Hippocampal formation (tissue), 2 donors: ENCODE results near the gene MRNIP.
"Not testable (repeated sequence)": the region's sequence is repeated elsewhere in the genome, so short reads cannot be mapped to it uniquely, and the experiment has no call there.

ENCODE experiments used
- DNase-seq, 2 donors: peaks; one replicate each; lab custom pipeline; 2025; lab: John Stamatoyannopoulos, UW

MRNIP gene

DNA sequence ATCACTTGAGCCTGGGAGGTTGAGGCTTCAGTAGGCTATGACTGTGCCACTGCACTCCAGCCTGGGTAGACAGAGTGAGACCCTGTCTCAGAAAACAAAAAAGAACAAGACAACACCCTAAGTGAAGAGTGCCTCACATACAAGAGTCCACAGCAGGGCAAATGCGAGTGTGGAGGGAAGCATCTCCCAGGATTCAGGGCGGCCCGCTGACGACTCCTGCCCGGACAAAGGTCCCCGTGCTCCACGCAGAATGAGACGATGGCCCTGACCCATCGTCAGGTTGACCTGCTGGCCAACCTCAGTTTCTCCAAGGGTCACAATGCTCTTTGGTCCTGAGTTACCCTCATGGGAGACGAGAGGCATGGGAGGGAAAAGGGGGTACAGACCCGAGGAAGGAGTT, 18.3 kb downstream of the MRNIP start:
- DNase-seq, result no peak

DNA sequence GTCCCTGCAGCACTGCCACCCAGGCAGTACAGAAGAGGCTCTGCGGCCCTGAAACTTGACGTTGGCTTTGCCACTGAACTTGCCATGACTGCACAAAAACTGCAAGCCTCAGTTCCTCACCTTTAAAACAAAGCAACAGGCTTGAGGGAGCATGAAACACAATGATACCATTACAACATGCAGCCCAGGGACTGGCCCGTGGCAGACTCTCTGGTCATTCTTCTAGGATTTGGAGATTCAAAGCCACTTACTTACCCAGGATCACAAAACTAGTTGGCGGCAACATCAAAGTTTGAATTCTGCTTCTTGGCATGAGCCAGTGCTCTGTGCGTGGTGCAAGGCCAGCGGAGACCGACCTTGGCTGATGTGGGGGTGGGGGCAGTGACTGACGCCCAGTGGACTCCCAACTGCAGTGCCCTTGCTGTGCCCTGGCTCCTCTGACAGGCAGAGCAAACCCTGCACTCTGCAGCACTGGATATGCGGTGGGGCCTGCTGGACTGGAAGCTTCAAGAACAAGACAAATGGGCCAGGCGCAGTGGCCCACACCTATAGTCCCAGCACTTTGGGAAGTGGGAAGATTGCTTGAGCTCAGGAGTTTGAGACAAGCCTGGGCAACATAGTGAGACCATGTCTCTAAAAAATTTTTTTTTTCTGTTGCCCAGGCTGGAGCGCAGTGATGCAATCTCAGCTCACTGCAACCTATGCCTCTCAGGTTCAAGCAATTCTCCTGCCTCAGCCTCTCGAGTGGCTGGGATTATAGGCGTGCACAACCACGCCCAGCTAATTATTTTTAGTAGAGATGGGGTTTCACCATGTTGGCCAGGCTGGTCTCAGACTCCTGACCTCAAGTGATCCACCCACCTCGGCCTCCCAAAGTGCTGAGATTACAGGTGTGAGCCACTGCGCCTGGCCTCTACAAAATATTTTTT, 19.0 kb downstream of the MRNIP start:
- DNase-seq, result no peak

DNA sequence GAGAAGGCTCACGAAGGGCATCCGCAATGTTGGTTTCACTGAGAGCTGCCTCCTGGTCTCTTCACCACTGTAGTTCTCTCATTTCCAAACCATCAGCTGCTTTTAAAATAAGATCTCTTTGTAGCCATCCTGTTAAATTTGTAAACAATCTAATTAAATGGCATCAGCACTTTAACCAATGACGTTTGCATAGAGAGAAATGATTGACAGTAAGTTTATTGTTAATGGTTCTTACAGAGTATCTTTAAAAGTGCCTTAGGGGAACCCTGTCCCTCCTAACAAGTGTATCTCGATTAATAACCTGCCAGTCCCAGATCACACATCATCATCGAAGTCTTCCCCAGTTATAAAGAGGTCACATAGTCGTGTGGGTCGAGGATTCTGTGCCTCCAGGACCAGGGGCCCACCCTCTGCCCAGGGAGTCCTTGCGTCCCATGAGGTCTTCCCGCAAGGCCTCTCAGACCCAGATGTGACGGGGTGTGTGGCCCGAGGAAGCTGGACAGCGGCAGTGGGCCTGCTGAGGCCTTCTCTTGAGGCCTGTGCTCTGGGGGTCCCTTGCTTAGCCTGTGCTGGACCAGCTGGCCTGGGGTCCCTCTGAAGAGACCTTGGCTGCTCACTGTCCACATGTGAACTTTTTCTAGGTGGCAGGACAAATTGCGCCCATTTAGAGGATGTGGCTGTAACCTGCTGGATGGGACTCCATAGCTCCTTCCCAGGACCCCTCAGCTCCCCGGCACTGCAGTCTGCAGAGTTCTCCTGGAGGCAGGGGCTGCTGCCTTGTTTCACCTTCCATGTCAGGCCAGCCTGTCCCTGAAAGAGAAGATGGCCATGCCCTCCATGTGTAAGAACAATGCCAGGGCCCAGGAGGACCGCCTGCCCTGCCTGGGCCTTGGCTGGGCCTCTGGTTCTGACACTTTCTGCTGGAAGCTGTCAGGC, 21.3 kb downstream of the MRNIP start:
- DNase-seq, result no peak

DNA sequence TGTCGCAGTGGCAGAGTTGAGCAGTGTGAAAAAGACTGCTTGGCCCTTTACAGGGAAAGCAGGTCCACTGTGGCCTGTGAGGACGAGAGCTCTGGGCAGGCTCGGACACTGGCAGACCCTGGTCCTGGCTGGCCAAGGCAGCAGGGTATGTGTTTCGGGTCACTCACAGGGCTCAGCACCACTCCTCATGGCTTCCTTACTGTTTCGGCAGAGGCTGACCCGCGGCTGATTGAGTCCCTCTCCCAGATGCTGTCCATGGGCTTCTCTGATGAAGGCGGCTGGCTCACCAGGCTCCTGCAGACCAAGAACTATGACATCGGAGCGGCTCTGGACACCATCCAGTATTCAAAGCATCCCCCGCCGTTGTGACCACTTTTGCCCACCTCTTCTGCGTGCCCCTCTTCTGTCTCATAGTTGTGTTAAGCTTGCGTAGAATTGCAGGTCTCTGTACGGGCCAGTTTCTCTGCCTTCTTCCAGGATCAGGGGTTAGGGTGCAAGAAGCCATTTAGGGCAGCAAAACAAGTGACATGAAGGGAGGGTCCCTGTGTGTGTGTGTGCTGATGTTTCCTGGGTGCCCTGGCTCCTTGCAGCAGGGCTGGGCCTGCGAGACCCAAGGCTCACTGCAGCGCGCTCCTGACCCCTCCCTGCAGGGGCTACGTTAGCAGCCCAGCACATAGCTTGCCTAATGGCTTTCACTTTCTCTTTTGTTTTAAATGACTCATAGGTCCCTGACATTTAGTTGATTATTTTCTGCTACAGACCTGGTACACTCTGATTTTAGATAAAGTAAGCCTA, 22.2 kb downstream of the MRNIP start:
- DNase-seq, result no peak

DNA sequence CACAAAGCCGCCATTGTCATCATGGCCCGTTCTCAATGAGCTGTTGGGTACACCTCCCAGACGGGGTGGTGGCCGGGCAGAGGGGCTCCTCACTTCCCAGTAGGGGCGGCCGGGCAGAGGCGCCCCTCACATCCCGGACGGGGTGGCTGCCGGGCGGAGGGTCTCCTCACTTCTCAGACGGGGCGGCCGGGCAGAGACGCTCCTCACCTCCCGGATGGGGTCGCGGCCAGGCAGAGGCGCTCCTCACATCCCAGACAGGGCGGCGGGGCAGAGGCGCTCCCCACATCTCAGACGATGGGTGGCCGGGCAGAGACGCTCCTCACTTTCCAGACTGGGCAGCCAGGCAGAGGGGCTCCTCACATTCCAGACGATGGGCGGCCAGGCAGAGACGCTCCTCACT, 23.7 kb downstream of the MRNIP start:
- not testable (repeated sequence) for DNase-seq

DNA sequence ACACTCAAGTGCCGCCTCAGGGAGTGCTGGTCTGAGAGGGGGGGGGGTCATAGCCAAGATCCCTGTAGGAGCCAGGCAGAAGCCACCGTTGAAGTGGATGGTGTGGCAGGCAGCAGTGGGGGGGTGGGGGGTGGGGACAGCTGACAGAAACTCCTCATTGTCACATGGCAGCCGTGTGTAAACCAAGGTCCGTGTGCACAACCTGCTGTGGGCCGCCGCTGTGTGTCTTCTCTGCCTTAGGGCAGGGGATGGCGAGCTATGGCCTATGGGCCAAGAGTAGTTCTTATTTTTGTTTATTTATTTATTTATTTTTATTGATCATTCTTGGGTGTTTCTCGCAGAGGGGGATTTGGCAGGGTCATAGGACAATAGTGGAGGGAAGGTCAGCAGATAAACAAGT, 24.5 kb downstream of the MRNIP start:
- DNase-seq, result no peak

DNA sequence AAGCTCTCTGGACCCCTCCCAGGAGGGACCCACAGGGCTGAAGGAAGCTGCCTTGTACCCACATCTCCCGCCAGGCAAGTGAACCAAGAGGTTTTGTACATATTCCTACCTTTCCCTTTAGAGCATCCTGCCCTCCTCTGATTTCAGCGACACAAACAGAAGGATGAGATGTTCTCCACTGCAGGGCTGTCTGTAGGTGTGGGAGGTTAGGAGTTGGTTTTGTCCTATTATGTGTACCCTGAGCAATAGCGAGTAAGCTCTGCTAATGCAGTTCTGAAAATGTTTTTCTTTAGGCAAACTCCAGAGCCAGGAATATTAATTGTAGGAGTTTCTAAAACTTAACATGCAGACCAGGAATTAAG, 24.9 kb downstream of the MRNIP start:
- DNase-seq, result no peak

DNA sequence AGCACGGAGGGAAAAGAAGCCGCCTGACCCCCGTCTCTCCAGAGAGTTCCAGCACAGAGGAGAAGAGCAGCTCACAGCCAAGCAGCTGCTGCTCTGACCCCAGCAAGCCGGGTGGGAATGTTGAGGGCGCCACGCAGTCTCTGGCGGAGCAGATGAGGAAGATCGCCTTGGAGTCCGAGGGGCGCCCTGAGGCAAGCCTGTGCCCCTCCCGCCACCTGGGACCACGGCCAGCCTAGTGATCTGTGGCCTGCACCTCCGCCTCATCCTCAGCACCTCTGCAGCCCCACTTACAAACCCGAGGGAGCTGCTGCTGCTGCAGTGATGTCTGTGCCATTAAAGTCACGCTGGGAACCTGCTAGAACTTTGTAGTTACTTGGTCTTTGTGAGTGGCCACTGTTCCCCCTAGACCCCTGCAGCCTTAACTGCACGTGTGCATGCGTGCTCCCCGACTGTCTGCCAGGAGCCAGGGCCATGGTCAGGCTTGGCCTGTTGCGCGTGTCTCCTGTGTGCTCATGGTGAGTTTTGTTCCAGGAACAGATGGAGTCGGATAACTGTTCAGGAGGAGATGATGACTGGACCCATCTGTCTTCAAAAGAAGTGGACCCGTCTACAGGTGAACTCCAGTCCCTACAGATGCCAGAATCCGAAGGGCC, 25.4 kb downstream of the MRNIP start:
- no peak for DNase-seq

DNA sequence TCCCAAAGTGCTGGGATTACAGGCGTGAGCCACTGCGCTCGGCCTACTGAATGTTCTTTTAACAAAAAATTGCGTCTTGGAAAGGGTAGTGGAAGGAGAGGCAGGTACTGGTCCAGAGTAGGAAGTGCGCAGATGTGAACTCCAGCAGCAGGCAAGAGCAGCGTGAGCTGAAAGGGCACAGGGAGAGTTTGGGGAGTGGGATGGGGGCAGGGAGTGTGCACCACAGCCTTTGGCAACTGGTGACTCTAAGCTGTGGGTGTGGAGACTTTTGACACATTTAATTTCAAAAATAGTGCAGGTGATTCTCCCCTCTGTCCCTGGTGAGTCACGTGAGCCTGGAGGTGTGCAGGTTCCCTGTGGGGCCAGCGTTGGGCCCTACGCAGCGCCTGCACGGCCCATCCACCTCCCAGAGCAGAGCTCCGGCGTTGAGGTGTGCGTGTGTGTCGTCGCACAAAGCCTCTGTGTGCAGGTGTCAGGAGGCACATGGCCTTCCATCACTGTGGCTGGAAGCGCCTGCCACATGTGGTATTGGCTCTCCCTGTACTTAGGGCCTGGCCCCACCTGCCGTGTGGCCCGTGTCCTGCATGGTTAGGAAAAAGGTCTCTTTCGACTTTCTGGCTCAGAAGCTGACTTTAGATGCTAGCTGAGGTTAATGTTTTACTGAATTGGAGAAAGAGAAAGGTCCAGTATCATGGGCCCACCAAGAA, 26.4 kb downstream of the MRNIP start:
- DNase-seq, result no peak

DNA sequence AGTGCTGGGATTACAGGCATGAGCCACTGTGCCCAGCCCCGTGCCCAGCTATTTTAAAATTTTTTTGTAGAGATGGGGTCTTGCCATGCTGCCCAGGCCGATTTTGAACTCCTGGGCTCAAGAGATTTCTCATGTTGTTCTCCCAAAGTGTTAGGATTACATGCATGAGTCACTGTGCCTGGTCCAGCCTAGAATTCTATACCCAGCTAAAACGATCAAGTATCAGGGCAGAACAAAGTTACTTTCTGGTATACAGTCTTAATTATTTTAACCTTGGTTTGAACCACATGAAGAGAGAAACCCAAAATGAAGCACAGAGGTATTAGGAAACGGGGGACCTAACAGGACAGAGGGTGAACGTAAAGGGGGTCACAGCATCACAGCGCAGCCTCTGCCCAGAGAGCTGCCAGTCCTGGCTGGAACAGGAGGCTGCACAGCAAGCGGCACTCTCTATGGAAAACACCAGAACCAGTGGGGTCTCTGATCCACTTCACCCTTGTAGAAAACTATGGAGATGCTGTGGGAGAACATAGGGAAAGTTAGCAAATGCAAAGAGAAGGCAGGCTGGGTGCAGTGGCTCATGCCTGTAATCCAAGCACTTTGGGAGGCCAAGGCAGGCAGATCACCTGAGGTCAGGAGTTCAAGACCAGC, 27.7 kb downstream of the MRNIP start:
- no peak for DNase-seq

DNA sequence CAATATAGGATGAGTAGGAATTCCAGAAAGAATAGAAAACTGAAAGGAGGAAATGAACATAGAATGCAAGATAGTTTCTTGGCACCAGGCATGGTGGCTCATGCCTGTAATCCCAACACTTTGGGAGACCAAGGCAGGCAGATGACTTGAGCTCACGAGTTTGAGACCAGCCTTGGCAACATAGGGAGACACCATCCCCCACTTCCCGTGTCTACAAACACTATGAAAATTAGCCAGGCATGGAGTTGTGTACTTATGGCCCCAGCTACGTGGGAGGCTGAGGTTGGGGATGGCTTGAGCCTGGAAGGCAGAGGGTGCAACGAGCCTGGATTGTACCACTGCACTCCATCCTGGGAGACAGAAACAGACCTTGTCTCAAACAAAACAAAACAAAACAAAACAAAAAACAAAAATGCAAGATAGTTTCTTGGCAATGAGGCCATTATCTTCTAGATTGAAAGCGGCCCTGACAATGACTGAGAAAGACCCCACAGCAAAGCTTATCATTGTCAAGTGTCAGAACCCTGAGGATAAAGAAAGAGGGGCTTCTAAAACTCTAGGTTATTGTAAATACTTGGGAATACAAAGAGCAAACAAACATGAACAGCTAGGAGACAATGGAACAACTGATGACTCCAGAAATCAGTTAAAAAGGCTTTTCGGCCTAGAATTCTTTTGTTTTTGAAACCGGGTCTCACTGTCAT, 28.7 kb downstream of the MRNIP start:
- no peak for DNase-seq

DNA sequence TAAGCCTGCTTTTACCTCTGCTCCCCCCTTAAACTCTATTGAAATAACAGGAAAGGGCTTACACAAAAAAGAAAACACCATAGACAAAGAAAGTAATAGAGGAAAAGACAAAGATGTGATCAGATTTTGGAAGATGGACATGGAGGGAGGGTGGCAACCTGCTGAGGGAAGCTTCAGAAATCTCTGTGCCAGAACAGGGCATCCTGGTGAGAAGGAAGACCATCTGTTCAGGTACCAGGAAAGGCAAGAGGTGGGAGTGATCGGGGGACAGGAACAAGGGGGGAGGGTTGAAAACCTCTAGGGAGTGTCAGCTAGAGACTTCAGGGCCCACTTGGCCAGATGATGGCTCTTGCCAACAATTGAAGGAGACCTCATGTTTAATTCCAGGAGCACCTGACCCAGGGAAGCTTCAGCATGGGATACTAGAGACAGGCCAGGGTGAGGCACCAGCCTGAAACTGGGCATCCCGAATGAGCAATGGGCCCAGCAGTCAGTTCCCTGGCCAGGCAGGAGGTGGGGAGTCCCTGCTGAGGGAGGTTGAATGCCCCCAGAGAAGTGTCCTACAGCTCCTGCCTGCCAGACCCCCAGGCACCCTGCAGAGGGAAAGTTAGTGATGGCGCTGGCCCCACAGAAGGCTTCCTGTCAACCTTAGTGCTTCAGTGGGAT, 29.7 kb downstream of the MRNIP start:
- no peak for DNase-seq

DNA sequence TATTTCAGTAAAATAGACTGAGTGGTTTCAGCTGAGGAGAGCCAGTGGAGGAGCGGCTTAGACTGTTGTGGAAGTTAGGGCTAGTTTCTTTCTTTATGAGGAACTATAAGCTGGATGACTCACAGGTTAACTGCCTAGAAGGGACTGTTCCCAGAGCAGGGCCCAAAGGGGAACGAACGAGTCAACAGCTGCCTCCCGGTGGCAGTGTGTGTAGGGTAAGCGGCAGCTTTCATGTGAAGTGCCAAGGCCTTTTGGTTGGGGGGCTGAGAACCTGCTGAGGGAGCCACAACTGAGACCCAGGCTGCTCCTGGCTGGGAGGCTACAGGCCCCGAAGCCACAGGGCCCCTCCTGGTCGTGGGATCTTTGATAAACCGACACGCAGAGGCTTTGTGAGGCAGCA, 30.9 kb downstream of the MRNIP start:
- DNase-seq, result no peak

DNA sequence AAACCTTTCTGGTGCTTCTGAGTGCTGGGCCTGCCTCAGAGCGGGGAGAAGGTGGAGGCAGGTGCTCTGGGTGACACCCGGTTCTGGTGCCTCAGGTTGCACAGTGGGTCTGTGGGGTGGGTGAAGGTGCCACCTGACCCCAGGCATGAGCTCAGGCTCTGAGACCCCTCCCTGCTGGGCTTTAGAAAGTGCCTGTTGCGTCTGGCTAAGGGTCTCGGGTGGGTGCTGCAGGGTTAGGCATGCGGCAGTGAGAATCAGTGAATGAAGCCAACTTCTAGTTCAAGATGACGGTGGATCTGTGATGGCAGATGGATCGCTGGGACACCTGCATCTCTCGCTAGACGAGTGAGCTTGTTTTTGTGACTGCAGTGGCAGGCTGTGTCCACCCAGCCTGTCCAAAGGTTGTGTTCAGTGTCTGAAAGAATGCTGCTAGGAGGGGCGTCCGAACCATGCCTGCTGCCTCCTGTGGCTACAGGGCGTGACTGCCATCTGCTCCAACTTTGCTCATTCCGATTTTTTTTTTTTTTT, 32.9 kb downstream of the MRNIP start:
- DNase-seq, result no peak

DNA sequence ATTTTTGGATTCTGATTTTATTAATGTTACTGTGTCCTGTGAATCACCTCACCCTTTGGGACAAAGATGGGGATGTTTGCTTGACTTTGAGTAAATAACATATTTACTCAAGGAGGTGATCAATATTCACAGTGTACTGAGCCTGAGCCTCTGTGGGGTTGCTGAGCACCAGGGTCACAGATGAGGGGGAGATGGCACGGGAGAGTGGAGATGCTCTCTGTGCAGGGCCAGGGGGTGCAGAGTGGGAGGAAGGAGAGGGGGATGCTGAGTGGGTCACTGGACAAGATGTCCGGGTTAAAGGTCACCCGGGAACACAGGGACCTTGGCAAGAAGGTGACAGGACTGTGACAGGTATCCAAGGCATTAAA, 33.9 kb downstream of the MRNIP start:
- DNase-seq, result no peak

DNA sequence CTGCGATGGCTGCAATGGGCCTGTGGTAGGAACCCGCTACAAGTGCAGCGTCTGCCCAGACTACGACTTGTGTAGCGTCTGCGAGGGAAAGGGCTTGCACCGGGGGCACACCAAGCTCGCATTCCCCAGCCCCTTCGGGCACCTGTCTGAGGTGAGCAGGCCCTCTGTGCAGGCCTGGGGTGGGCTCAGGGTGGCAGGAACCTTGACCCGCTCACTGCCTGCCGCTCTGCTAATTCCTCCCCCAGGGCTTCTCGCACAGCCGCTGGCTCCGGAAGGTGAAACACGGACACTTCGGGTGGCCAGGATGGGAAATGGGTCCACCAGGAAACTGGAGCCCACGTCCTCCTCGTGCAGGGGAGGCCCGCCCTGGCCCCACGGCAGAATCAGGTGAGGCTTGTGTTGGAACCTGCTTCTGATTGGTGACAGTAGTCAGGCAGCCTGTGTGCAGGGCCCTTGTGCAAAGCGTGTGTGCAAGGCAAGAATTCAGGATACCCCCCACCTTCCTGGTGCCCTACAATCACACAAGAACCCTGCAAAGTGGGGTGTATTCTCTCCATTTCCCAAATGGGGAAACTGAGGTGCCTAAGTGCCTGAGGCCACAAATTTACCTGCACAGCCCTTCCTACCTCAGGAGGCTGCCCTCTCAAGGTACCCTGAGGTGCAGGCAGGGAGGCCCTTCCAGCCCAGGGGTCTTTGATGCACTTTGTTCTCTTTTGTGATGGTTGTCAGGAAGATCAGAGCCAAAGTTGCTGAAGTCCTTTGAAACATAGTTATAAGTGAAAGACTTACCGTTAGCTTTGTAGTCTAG, 34.5 kb downstream of the MRNIP start:
- no peak for DNase-seq

DNA sequence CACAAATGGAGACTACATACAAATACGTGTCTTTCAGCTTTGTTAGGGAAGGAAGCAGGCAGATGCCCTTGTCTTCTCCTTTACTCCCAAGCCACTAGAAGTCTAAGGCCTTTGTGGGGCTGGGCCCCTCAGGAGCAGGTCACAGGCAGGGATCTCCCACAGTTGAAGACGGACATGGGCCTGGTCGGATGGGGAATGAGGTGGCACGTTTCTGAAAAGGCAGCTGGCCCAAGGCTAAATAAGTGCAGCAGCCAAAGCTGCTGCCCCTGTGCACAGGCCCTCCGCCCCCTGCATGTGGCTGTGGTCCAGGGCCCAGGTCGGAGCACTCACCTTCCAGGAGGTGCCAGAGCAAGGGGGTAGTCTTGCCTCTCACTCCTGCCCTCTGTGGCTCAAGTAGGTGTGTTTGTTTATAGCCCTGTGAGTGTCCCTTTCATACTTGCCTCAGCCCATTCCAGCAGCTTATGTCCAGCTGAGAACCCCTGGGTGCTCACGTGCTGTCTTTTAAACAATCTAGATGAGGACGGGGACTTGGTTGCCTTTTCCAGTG, 36.1 kb downstream of the MRNIP start:
- no peak for DNase-seq

DNA sequence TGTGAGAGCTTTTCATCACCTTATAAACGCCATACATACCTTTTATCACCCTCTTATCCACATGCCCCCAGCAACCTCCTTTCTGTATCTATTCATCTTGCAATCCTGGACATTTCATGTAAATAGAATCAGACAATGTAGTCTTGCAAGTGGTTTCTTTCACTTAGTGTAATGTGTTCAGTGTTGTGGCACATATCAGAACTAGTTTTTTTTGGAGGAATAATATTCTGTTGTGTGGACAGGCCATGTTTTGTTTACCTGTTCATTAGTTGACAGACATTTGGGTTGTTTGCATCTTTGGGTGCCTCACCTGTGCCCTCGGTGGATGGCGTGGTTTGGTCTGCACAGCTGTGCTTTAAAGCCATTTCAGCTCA, 36.6 kb downstream of the MRNIP start:
- no peak for DNase-seq
